ENCODE results near the gene RAB3A. TPM values are rescaled to one million over a fixed set of nuclear protein-coding genes. Genes with fewer than 3 reads are reported as not detected.

RAB3A gene
- total and polyA plus RNA-seq, 9 of the 15 experiments (the other 6 are each of a cell fraction or from before 2014, with no cell fraction given): 0.17 to 5.1 (median 0.90) TPM; not detected in 1

- TF ChIP-seq, protein P1, sequence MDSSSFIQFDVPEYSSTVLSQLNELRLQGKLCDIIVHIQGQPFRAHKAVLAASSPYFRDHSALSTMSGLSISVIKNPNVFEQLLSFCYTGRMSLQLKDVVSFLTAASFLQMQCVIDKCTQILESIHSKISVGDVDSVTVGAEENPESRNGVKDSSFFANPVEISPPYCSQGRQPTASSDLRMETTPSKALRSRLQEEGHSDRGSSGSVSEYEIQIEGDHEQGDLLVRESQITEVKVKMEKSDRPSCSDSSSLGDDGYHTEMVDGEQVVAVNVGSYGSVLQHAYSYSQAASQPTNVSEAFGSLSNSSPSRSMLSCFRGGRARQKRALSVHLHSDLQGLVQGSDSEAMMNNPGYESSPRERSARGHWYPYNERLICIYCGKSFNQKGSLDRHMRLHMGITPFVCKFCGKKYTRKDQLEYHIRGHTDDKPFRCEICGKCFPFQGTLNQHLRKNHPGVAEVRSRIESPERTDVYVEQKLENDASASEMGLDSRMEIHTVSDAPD (CRISPR knock-in tag; IDR thresholded peaks at IDR 0.05): no peak
- TF ChIP-seq HLTF (IDR thresholded peaks at IDR 0.05) (no peak), JUND (IDR thresholded peaks at IDR 0.05; ENCODE audit: borderline replicate concordance, low read depth, low read length) (no peak), JUND (tag; IDR thresholded peaks at IDR 0.05; ENCODE audit: borderline replicate concordance, low read depth, low read length) (no peak), POLR3A (IDR thresholded peaks at IDR 0.05; ENCODE audit: borderline replicate concordance, extremely low read depth, insufficient read depth, insufficient read length) (no peak), SMARCA5 (IDR thresholded peaks at IDR 0.05) (no peak), ATF1 (CRISPR knock-in tag; IDR thresholded peaks at IDR 0.05) (peak; percentile 65), ATF1 (tag; IDR thresholded peaks at IDR 0.05) (peak; percentile 98), IRF2 (CRISPR knock-in tag; IDR thresholded peaks at IDR 0.05) (no peak), NR2C2 (CRISPR knock-in tag; IDR thresholded peaks at IDR 0.05) (no peak), NR2C2 (tag; IDR thresholded peaks at IDR 0.05) (no peak), AFF4 (CRISPR knock-in tag; IDR thresholded peaks at IDR 0.05) (no peak)
- TF ChIP-seq, protein P2, sequence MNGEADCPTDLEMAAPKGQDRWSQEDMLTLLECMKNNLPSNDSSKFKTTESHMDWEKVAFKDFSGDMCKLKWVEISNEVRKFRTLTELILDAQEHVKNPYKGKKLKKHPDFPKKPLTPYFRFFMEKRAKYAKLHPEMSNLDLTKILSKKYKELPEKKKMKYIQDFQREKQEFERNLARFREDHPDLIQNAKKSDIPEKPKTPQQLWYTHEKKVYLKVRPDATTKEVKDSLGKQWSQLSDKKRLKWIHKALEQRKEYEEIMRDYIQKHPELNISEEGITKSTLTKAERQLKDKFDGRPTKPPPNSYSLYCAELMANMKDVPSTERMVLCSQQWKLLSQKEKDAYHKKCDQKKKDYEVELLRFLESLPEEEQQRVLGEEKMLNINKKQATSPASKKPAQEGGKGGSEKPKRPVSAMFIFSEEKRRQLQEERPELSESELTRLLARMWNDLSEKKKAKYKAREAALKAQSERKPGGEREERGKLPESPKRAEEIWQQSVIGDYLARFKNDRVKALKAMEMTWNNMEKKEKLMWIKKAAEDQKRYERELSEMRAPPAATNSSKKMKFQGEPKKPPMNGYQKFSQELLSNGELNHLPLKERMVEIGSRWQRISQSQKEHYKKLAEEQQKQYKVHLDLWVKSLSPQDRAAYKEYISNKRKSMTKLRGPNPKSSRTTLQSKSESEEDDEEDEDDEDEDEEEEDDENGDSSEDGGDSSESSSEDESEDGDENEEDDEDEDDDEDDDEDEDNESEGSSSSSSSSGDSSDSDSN (IDR thresholded peaks at IDR 0.05; ENCODE audit: borderline replicate concordance in 1 of 2, low read depth in 2 of 2, low read length in 2 of 2): no peak
- TF ChIP-seq, protein P3, sequence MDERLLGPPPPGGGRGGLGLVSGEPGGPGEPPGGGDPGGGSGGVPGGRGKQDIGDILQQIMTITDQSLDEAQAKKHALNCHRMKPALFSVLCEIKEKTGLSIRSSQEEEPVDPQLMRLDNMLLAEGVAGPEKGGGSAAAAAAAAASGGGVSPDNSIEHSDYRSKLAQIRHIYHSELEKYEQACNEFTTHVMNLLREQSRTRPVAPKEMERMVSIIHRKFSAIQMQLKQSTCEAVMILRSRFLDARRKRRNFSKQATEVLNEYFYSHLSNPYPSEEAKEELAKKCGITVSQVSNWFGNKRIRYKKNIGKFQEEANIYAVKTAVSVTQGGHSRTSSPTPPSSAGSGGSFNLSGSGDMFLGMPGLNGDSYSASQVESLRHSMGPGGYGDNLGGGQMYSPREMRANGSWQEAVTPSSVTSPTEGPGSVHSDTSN (CRISPR knock-in tag; IDR thresholded peaks at IDR 0.05; ENCODE audit: low read depth): no peak
- TF ChIP-seq, protein P3 (tag; conservative IDR thresholded peaks at IDR 0.05; ENCODE audit: low read depth): no peak
- TF ChIP-seq, protein P4, sequence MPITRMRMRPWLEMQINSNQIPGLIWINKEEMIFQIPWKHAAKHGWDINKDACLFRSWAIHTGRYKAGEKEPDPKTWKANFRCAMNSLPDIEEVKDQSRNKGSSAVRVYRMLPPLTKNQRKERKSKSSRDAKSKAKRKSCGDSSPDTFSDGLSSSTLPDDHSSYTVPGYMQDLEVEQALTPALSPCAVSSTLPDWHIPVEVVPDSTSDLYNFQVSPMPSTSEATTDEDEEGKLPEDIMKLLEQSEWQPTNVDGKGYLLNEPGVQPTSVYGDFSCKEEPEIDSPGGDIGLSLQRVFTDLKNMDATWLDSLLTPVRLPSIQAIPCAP (CRISPR knock-in tag; IDR thresholded peaks at IDR 0.05; ENCODE audit: borderline replicate concordance): no peak
These were observed 11.0 kb downstream of the RAB3A start, which contains the start of gene MPV17L2 (continued) for GRCh38 chr19:18192673-18193387.
